H7 (cell line): Measurements from ENCODE around the gene TRMT44. TPM values are rescaled to one million over a fixed set of nuclear protein-coding genes. Genes with fewer than 3 reads are reported as not detected.
"Not testable (repeated sequence)": the region's sequence is repeated elsewhere in the genome, so short reads cannot be mapped to it uniquely, and the experiment has no call there.

Source experiments
- DNase-seq: peaks from one replicate; pipeline ENCODE4 v3.0.0; 2012
- H3K27me3 ChIP-seq: 2 replicates; pipeline ENCODE4 v1.6.0; 2011; ENCODE audit warnings: mild to moderate bottlenecking, low read length; ENCODE audit not compliant: control insufficient read depth, insufficient read depth
- H3K36me3 ChIP-seq: replicated peaks from 2 replicates; pipeline ENCODE4 v1.5.1; 2011; ENCODE audit warnings: low read length; ENCODE audit not compliant: control insufficient read depth, insufficient read depth
- H3K4me3 ChIP-seq: 2 replicates; pipeline ENCODE4 v1.5.1; 2011; ENCODE audit warnings: low read depth, mild to moderate bottlenecking, control low read depth, low read length, moderate library complexity; ENCODE audit not compliant: insufficient read depth
- total RNA-seq: library from RNA; depleted of rRNA; stranded (reverse); fragments of >200 nt; shearing (Covaris generic); gene quantifications from 2 replicates; pipeline ENCODE4 v1.2.3, GENCODE V29; 2014

The TRMT44 gene
- total RNA-seq, 1 experiment from 2014 or later: 42.2 TPM

- Histone ChIP-seq H3K27me3 (no peaks in the 10 kb centered on the region), H3K4me3 (no peak overlapping the region), H3K36me3 (0 out of 2 replicates have a peak, but pooled peaks cover 1% of the 10 kb centered on the region)
- DNase-seq: no peak
Measured at GRCh38 chr4:8412288-8412687, 28.3 kb upstream of the TRMT44 start.

GRCh38 chr4:8414377-8414776 lies 26.2 kb upstream of the TRMT44 start:
- Histone ChIP-seq H3K27me3 (no peaks in the 10 kb centered on the region), H3K4me3 (no peak overlapping the region), H3K36me3 (0 out of 2 replicates have a peak, but pooled peaks cover 1% of the 10 kb centered on the region)
- no peak for DNase-seq

- DNase-seq: no peak
- H3K27me3 ChIP-seq: no peaks in the 10 kb centered on the region
- 0 out of 2 replicates have a peak, but pooled peaks cover 1% of the 10 kb centered on the region for H3K36me3 ChIP-seq
- no peak overlapping the region for H3K4me3 ChIP-seq
Measured at GRCh38 chr4:8417071-8417614, 23.4 kb upstream of the TRMT44 start.

- H3K4me3 ChIP-seq: no peak overlapping the region
- 0 out of 2 replicates have a peak, but pooled peaks cover 1% of the 10 kb centered on the region for H3K36me3 ChIP-seq
- no peaks in the 10 kb centered on the region for H3K27me3 ChIP-seq
- no peak for DNase-seq
Measured at GRCh38 chr4:8419222-8420041, 21.1 kb upstream of the TRMT44 start.

- H3K27me3 ChIP-seq, H3K36me3 ChIP-seq, DNase-seq, H3K4me3 ChIP-seq: not testable (repeated sequence)
Measured at GRCh38 chr4:8420151-8420550, 20.4 kb upstream of the TRMT44 start.

GRCh38 chr4:8422327-8422726 lies 18.2 kb upstream of the TRMT44 start:
- no peak overlapping the region for H3K4me3 ChIP-seq
- no peaks in the 10 kb centered on the region for H3K27me3 ChIP-seq
- H3K36me3 ChIP-seq: no peaks in the 10 kb centered on the region
- DNase-seq: no peak

- Histone ChIP-seq H3K36me3 (no peaks in the 10 kb centered on the region), H3K4me3 (no peak overlapping the region), H3K27me3 (no peaks in the 10 kb centered on the region)
- no peak for DNase-seq
Measured at GRCh38 chr4:8422786-8423185, 17.8 kb upstream of the TRMT44 start.

- Histone ChIP-seq H3K27me3 (no peaks in the 10 kb centered on the region), H3K36me3 (no peaks in the 10 kb centered on the region), H3K4me3 (peak overlapping the region; percentile 10; the same call in 1 of the 2 replicates)
- DNase-seq: no peak
Measured at GRCh38 chr4:8427262-8427661, 13.3 kb upstream of the TRMT44 start.

- DNase-seq: peak; percentile 40
- H3K27me3 ChIP-seq: no peaks in the 10 kb centered on the region
- peak overlapping the region; percentile 77 for H3K4me3 ChIP-seq
- no peaks in the 10 kb centered on the region for H3K36me3 ChIP-seq
Measured at GRCh38 chr4:8427761-8428287, 12.8 kb upstream of the TRMT44 start.

- Histone ChIP-seq H3K27me3 (no peaks in the 10 kb centered on the region), H3K4me3 (peak overlapping the region; percentile 77), H3K36me3 (no peaks in the 10 kb centered on the region)
- DNase-seq: peak; percentile 99
Measured at GRCh38 chr4:8428288-8429097, 12.1 kb upstream of the TRMT44 start.

GRCh38 chr4:8431553-8431952 lies 9.0 kb upstream of the TRMT44 start:
- no peak overlapping the region for H3K4me3 ChIP-seq
- no peak for DNase-seq
- H3K36me3 ChIP-seq: no peaks in the 10 kb centered on the region
- H3K27me3 ChIP-seq: no peaks in the 10 kb centered on the region

GRCh38 chr4:8433136-8433535 lies 7.4 kb upstream of the TRMT44 start:
- no peaks in the 10 kb centered on the region for H3K27me3 ChIP-seq

GRCh38 chr4:8434251-8435073 lies 6.1 kb upstream of the TRMT44 start:
- no peaks in the 10 kb centered on the region for H3K27me3 ChIP-seq
- no peaks in the 10 kb centered on the region for H3K36me3 ChIP-seq
- H3K4me3 ChIP-seq: no peak overlapping the region; the same call in 1 of the 2 replicates
- DNase-seq: no peak

More at GRCh38 chr4:8433136-8433535, 7.4 kb upstream of the TRMT44 start:
- H3K4me3 ChIP-seq: no peak overlapping the region
- no peaks in the 10 kb centered on the region for H3K36me3 ChIP-seq
- DNase-seq: no peak

- Histone ChIP-seq H3K27me3 (no peaks in the 10 kb centered on the region), H3K4me3 (peak overlapping the region; percentile 25; the same call in 1 of the 2 replicates), H3K36me3 (no peaks in the 10 kb centered on the region)
- DNase-seq: no peak
Measured at GRCh38 chr4:8435656-8436121, 4.9 kb upstream of the TRMT44 start.
